Measurements from ENCODE around the gene DCN.

The DCN gene

DNA sequence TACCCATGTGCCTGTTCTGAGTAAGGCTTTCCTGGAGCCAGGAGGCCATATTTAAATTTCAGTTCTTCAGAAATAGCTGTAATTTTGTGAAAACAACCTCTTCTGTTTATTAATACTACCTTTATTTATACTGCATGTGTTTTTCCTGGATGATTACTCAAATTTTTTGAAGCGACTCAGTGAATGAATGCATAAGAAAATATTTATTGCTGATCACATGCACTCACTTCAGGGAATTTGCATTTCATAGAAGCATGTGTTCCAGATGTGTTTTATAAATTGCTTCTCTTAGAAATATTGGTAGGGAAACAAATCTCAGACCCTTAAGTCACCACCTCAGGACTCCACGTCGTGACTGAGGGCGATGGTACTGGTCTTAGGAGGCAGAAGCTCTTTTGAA is 21.8 kb upstream of the DCN start:
- ATAC-seq (no peak), DNase-seq (no peak)
- H3K4me1 Mint-ChIP-seq = no peaks in the 10 kb centered on the region
- no peak overlapping the region for H3K4me3 Mint-ChIP-seq
- no peaks in the 10 kb centered on the region for H3K36me3 Mint-ChIP-seq (ENCODE audit: low read depth)
- no peak overlapping the region for H3K27ac Mint-ChIP-seq
- peaks cover 2% of the 10 kb centered on the region for H3K27me3 Mint-ChIP-seq
- peaks cover 4% of the 10 kb centered on the region for H3K9me3 Mint-ChIP-seq

DNA sequence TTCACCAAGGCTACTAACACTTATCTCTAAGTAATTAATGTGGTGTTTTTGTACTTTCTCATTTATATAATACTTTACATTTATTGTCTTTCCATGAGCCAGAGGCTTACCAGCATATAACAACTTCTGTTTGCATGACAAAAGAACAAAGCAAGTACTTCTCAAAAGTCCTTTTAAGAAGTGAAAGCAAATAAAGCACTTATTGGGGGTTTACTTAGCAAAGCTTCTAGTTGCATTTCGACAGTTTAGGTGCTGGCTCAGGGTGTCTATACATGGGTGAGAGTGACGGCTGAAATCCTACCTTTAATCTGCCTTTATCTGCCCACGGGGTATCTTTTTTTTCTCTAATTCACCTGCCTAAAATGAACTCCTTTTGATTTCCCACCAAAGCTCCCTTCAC is 21.0 kb upstream of the DCN start:
- Mint-ChIP-seq H3K27me3 (peaks cover 2% of the 10 kb centered on the region), H3K9me3 (peaks cover 4% of the 10 kb centered on the region), H3K36me3 (ENCODE audit: low read depth) (no peaks in the 10 kb centered on the region), H3K27ac (no peak overlapping the region), H3K4me3 (no peak overlapping the region), H3K4me1 (no peaks in the 10 kb centered on the region)
- DNase-seq (no peak), ATAC-seq (no peak)

DNA sequence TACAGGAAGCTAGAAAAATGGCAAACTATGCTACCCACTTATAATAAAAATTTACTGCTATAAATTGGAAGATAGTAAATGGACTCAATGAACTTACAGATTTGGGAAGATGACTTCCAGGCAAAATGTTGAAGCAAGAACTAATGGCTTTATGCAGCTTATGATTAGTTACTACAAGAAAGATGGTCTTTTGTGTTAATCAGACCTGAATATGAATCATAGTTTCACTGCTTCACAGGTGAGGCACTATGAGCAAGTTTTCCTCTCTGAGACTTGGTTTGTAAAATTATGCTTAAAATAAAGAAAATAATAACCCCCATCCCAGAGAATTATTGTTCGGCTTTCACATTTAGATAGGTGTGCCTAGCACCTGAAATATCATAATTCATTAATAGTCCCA is 19.8 kb upstream of the DCN start:
- Mint-ChIP-seq H3K4me1 (no peaks in the 10 kb centered on the region), H3K9me3 (peaks cover 7% of the 10 kb centered on the region), H3K4me3 (no peak overlapping the region), H3K36me3 (ENCODE audit: low read depth) (no peaks in the 10 kb centered on the region), H3K27me3 (peaks cover 2% of the 10 kb centered on the region), H3K27ac (no peak overlapping the region)
- DNase-seq = no peak
- ATAC-seq = no peak

DNA sequence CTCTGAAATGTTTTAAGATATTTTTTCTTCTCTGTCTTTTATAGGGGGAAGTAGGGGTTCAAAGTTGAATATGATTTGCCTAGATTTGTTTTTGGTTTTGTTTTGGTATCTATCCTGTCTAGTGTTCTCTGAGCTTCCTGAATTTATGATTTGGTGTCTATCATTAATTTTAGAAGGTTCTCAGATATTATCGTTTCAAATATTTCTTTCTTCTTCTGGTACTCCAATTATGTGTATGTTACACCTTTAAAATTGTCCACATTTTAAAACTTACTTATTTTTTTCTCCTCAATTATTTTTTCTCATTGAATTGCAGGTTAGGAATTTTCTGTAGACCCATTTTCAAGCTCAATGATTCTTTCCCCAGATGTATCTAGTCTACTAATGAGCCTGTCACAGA is 13.8 kb upstream of the DCN start:
- no peak for ATAC-seq
- H3K36me3 Mint-ChIP-seq (ENCODE audit: low read depth) = no peaks in the 10 kb centered on the region
- H3K27me3 Mint-ChIP-seq = no peaks in the 10 kb centered on the region
- H3K4me1 Mint-ChIP-seq = no peaks in the 10 kb centered on the region
- no peak for DNase-seq
- peaks cover 25% of the 10 kb centered on the region for H3K9me3 Mint-ChIP-seq
- no peak overlapping the region for H3K27ac Mint-ChIP-seq
- H3K4me3 Mint-ChIP-seq = no peak overlapping the region

DNA sequence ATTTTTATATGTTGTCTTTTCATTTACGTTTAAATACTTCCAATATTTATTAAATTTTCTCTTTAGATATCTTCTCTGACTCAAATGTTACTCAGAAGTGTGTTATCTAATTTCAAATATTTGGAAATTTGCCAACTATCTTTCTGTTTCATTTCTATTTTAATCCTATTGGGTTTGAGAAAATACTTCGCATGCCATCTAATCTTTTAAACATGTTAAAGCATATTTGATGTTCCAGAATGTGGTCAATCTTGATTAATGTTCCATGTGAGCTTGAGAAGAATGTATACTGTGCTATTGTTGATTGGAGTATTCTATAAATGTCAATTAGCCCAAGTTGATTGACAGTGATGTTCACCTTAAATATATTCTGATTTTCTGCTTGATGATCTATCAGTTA is 11.9 kb upstream of the DCN start:
- Mint-ChIP-seq H3K4me1 (no peaks in the 10 kb centered on the region), H3K36me3 (ENCODE audit: low read depth) (no peaks in the 10 kb centered on the region), H3K27me3 (no peaks in the 10 kb centered on the region), H3K27ac (no peak overlapping the region), H3K9me3 (peaks cover 25% of the 10 kb centered on the region), H3K4me3 (no peak overlapping the region)
- ATAC-seq (no peak), DNase-seq (no peak)

DNA sequence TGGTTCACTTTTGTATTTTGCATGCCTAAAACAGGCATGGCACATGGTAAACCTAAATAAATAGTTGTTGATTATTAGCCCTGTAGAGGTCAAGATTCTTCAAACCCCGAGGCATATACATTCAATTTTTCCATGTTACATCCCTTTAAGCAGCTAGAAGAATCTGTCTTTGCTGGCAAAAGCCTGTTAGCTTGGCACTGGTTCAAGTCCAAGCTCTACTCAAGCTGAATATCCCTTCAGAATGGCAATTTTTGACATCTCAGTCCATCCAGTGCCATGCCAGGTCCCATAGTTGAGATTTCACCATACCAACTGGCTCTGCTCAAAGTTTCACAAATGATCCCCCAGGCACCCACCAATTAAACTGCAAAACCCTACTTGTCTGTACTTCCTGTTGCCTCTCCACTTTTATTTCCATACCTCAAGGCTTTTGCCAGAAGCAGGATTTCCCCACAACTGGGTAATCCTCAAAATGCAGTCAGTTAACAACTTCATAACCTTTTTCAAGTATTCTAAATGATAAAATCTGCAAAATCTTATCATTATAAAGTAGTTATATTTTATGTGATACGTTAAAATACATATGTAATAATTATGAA is 9.0 kb upstream of the DCN start:
- no peaks in the 10 kb centered on the region for H3K27me3 Mint-ChIP-seq
- peaks cover 12% of the 10 kb centered on the region for H3K9me3 Mint-ChIP-seq
- H3K36me3 Mint-ChIP-seq (ENCODE audit: low read depth) = no peaks in the 10 kb centered on the region
- no peak for ATAC-seq
- no peak overlapping the region for H3K27ac Mint-ChIP-seq
- no peaks in the 10 kb centered on the region for H3K4me1 Mint-ChIP-seq
- H3K4me3 Mint-ChIP-seq = no peak overlapping the region
- no peak for DNase-seq

DNA sequence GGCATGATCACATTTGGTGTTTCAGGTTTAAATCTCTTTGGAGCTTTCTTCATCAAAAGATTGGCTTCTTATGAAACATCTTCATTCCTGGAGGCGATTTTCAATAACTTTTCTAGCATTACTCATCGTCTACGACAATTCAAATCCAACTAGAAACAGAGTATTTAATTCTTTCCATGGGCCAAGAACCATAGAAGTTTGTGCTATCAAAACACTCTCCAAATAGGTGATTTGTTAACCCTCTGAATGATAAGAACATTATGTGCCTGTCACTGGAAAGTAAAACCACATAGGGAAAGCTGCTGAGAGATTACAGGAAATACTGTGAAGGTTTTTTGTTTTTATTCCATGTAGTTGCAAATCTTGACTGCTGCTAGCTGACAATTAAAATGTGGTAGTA is 6.9 kb upstream of the DCN start:
- Mint-ChIP-seq H3K27me3 (no peaks in the 10 kb centered on the region), H3K27ac (no peak overlapping the region)

DNA sequence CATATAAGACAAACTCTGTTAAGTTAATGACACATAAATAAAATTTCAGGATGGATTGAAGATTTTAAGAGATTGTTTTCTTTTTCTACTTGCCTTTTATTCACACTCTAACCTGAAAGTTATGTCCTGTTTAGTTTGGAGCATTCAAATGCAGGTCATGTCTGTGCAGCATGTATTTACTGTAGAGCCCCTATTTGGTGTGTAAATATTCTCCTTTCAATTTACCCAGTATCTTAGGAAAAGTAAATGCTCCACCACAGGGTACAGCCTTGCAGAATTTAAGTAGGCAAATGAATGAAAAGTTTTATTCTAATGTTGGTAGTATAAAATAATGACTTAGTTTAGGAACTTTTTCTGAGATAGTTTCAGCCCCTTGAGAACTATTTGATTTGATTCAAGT is 6.2 kb upstream of the DCN start:
- Mint-ChIP-seq H3K4me3 (no peak overlapping the region), H3K27ac (no peak overlapping the region), H3K4me1 (no peaks in the 10 kb centered on the region), H3K36me3 (ENCODE audit: low read depth) (no peaks in the 10 kb centered on the region), H3K9me3 (peaks cover 4% of the 10 kb centered on the region), H3K27me3 (no peaks in the 10 kb centered on the region)
- DNase-seq (no peak), ATAC-seq (no peak)

More for the DNA sequence above, 6.9 kb upstream of the DCN start:
- no peak overlapping the region for H3K4me3 Mint-ChIP-seq
- H3K36me3 Mint-ChIP-seq (ENCODE audit: low read depth) = no peaks in the 10 kb centered on the region
- DNase-seq (no peak), ATAC-seq (no peak)
- no peaks in the 10 kb centered on the region for H3K4me1 Mint-ChIP-seq
- peaks cover 4% of the 10 kb centered on the region for H3K9me3 Mint-ChIP-seq

DNA sequence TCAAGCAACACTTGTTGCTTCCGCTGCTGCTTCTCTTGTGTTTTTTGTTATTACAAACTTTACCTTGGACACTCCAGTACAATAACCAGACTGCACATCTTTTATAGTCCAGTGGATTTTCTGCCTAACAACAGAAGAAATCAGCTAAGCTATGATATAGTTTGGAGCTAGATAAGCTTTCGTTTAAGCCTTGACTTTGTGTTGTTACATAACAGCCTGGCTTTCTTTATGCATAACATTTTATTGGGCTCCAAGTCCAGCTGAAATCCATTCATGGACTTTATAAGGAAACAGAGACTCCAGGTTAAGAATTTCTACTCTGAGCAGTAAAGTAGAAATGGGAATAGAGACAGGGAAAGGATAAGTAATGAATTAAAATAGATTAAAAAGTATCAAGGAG is 3.5 kb upstream of the DCN start:
- DNase-seq = no peak
- Mint-ChIP-seq H3K4me3 (no peak overlapping the region), H3K27me3 (no peaks in the 10 kb centered on the region), H3K36me3 (ENCODE audit: low read depth) (no peaks in the 10 kb centered on the region), H3K27ac (no peak overlapping the region), H3K4me1 (no peaks in the 10 kb centered on the region), H3K9me3 (no peaks in the 10 kb centered on the region)
- ATAC-seq = no peak

DNA sequence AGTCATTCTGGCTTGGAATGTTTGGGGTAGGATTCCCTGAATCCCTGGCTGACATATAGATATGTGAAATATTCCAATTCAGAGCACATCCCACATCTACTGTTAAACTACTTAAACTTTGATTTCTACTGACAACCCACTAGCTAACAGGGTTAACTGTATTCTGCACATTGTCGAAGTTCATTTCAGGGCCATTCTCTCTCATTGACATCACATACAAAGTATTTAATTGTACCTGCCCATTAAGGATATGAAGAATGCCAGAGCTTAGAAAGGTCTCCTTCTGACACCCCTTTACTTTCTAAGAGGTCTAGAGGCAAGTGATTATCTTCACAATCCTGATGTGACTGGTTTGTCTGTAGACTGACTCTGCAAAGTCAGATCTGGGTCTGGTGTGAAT is 2.8 kb upstream of the DCN start:
- Mint-ChIP-seq H3K27ac (no peak overlapping the region), H3K4me3 (no peak overlapping the region), H3K9me3 (no peaks in the 10 kb centered on the region), H3K36me3 (ENCODE audit: low read depth) (no peaks in the 10 kb centered on the region), H3K4me1 (no peaks in the 10 kb centered on the region), H3K27me3 (no peaks in the 10 kb centered on the region)
- DNase-seq = no peak
- no peak for ATAC-seq

DNA sequence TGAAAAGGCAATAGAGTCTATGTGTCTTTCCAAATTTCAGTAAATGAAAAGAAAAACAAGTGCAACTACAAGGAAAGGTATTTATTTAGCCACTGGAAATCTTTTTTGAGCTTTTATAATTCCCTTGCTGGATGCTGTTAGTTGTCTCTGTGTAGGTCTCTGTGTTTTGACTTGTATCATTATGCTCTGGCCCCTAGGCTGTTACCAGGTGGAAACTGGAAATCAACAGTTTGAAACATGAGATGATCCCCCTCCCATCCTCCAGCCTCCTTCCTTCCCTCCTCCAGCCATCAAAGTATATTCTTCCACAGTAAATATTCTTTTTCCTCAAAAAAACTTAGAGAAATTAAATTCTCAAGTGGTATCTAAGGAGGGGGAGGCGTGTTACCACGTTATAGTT is 934 bp upstream of the DCN start:
- no peaks in the 10 kb centered on the region for H3K36me3 Mint-ChIP-seq (ENCODE audit: low read depth)
- H3K27me3 Mint-ChIP-seq = no peaks in the 10 kb centered on the region
- DNase-seq = no peak
- H3K27ac Mint-ChIP-seq = no peak overlapping the region
- ATAC-seq = no peak
- H3K4me3 Mint-ChIP-seq = no peak overlapping the region
- H3K9me3 Mint-ChIP-seq = no peaks in the 10 kb centered on the region
- H3K4me1 Mint-ChIP-seq = no peaks in the 10 kb centered on the region

DNA sequence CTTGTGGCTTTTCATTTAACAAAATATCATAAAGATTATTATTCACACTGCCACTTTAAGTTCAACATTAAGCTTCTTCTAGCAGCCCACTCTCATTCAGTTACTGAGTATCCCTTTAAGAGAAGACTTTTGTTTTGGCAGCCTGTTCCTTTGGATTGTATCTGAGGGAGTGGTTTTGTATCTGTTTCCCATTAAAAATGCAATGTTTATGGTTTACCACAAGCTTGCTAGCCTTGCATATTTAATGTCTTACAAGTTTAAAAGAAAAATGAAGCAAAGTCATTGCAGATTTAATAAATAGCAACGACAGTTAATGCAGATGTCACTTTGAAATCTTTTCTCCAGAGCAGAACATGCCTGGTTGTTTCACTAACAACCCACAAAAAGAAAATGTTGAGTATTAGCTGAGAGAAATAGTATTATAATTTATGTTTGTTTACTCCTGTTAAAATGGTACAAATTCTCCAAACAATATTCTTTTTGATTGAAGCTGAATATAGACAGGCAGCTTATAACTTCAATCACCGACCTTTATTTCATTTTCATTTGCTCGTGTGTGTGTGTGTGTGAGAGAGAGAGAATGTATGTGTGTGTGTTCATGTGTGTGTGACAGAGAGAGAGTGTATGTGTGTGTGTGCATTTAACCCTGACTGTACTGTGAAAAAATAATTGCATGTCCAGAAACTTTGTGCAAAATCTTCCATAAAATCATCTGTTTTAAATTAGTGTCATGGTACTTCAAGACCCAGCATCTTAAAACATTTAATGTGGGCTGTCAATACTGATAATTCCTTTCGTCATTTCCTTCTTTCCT is 1.8 kb downstream of the DCN start:
- DNase-seq (no peak), ATAC-seq (no peak)
- Mint-ChIP-seq H3K4me3 (no peak overlapping the region), H3K27ac (no peak overlapping the region), H3K27me3 (peaks cover 2% of the 10 kb centered on the region), H3K36me3 (ENCODE audit: low read depth) (no peaks in the 10 kb centered on the region), H3K4me1 (no peaks in the 10 kb centered on the region), H3K9me3 (no peaks in the 10 kb centered on the region)

DNA sequence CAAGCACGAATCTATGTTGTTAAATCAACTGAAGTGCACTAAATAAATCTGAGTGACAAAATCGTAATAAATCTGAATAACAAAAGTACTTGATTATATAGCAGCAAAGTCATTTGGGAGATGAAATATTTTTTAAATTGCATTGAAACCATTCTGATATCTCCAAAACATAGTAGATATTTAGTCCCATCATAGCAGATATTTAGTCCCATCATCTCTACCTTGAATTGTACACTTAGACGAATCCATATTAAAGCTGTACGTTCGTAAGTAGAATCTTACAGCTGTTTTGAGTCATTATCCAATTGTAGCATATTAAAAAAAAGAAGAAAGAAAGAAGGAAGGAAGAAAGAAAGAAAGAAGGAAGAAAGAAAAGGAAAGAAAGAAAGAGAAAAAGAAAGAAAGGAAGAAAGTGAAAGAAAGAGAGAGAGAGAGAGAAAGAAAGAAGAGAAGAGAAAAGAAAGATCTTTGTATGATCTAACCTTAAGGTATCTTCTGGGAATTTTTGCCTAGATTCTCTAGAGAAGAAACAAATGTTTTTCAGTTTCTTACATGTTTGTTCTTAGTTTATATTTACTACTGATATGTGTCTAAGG is 2.6 kb downstream of the DCN start:
- Mint-ChIP-seq H3K27me3 (peaks cover 2% of the 10 kb centered on the region), H3K36me3 (ENCODE audit: low read depth) (no peaks in the 10 kb centered on the region), H3K27ac (no peak overlapping the region), H3K4me1 (no peaks in the 10 kb centered on the region), H3K9me3 (no peaks in the 10 kb centered on the region), H3K4me3 (no peak overlapping the region)
- ATAC-seq (no peak), DNase-seq (no peak)

DNA sequence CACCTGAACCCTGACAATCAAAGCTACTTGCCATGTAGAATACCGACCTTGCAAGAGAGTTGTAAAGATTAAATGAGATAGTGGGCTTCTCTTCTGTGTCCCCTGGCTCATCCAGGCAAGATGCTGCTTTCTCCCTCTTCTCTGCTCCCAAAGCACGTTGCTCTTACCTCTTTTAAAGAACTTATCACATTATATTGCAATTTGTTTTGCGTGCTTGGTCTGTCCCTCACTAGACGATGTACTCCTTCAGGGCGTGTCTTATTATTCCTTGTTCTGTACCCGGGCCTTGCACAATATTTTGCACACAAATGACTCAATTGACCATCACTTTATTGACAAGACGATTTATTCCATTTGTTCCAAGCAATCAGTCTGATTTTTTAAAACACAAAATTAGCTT is 3.3 kb downstream of the DCN start:
- no peaks in the 10 kb centered on the region for H3K9me3 Mint-ChIP-seq
- H3K4me1 Mint-ChIP-seq = no peaks in the 10 kb centered on the region
- H3K27ac Mint-ChIP-seq = no peak overlapping the region
- no peak overlapping the region for H3K4me3 Mint-ChIP-seq
- no peaks in the 10 kb centered on the region for H3K36me3 Mint-ChIP-seq (ENCODE audit: low read depth)
- ATAC-seq = no peak
- DNase-seq = no peak
- H3K27me3 Mint-ChIP-seq = peaks cover 2% of the 10 kb centered on the region

DNA sequence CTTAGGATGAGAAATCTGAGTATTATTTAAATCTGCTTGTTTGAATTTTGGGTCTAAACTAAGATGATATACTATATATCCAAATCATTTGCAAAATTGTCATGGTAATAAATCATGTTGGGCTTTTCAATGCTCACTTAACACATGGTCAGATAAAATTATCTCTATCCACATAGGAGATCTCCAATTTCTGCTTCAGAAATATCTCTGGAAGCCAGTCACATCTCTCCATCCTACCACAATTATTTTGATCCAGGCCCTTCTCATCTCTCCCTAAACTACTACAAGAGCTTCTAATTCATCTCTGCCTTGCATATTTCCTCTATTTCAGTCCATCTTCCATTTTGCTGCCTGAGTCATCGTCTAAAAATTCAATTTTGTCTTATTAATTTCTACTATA is 3.8 kb downstream of the DCN start:
- ATAC-seq (no peak), DNase-seq (no peak)
- H3K27me3 Mint-ChIP-seq = peaks cover 2% of the 10 kb centered on the region
- H3K27ac Mint-ChIP-seq = no peak overlapping the region
- no peaks in the 10 kb centered on the region for H3K4me1 Mint-ChIP-seq
- H3K36me3 Mint-ChIP-seq (ENCODE audit: low read depth) = no peaks in the 10 kb centered on the region
- H3K4me3 Mint-ChIP-seq = no peak overlapping the region
- no peaks in the 10 kb centered on the region for H3K9me3 Mint-ChIP-seq

Data from activated naive CD8-positive, alpha-beta T cell treated with anti-CD3 and anti-CD28 coated beads, Interleukin-2, amount 50 U/mL, for 24 hours (primary cell).